A549 (cell line): ENCODE measurements around the gene PCARE.

ENCODE experiments used
- CTCF ChIP-seq: fragments of >200 bp; sonication (Bioruptor Twin); formaldehyde crosslinking; IDR thresholded peaks from 3 replicates; pipeline ENCODE4 v1.5.1; 2016
- E2F6 ChIP-seq: IDR thresholded peaks from 2 replicates; pipeline ENCODE4 v1.6.1; 2012; ENCODE audit warnings: low read depth, borderline replicate concordance
- EP300 ChIP-seq, 2 experiments: fragments of >200 bp; sonication (Bioruptor Twin); formaldehyde crosslinking; IDR thresholded peaks; 2 replicates in 1 of 2; 3 replicates in 1 of 2; pipeline ENCODE4 v1.6.1; 2016 to 2017
- ESRRA ChIP-seq: fragments of 150-350 bp; IDR thresholded peaks from 2 replicates; pipeline ENCODE4 v1.6.1; 2014; ENCODE audit warnings: mild to moderate bottlenecking, low read length, borderline replicate concordance
- FOSL2 ChIP-seq, 2 experiments: fragments of 450-650 bp in 1 of 2; fragments of >200 bp in 1 of 2; sonication (Bioruptor Twin) in 1 of 2; formaldehyde crosslinking; IDR thresholded peaks; 2 replicates each; pipeline versions ENCODE4 v1.5.0 to v1.6.1; 2016 to 2020; ENCODE audit warnings: mild to moderate bottlenecking in 1 of 2, moderate library complexity in 1 of 2
- HDAC2 ChIP-seq: fragments of 200-600 bp; sonication (generic); IDR thresholded peaks from 2 replicates; pipeline ENCODE4 v1.6.1; 2016
- MYC ChIP-seq: IDR thresholded peaks from 2 replicates; pipeline ENCODE4 v1.6.1; 2012; ENCODE audit warnings: mild to moderate bottlenecking, inconsistent platforms, low read length, improper control_type of control experiment, borderline replicate concordance
- PBX3 ChIP-seq: IDR thresholded peaks from 2 replicates; pipeline ENCODE4 v1.6.1; 2012
- POLR2A ChIP-seq: IDR thresholded peaks from 2 replicates; pipeline ENCODE4 v1.6.1; 2012; ENCODE audit warnings: mild to moderate bottlenecking, low read length
- RCOR1 ChIP-seq: fragments of 150-350 bp; IDR thresholded peaks from 2 replicates; pipeline ENCODE4 v1.6.1; 2014; ENCODE audit warnings: antibody characterized with exemption, low read length, low read depth
- RFX5 ChIP-seq: fragments of 450-650 bp; IDR thresholded peaks from 2 replicates; pipeline ENCODE4 v1.7.1; 2014; ENCODE audit warnings: antibody characterized with exemption, mild to moderate bottlenecking, moderate library complexity
- SREBF2 ChIP-seq: fragments of 450-650 bp; IDR thresholded peaks from 2 replicates; pipeline ENCODE4 v1.6.1; 2014; ENCODE audit warnings: mild to moderate bottlenecking, moderate library complexity

- TF ChIP-seq CTCF (no peak), HDAC2 (no peak), RFX5 (no peak), FOSL2 (IDR thresholded peaks at IDR 0.05) (no peak), FOSL2 (CRISPR knock-in tag; IDR thresholded peaks at IDR 0.05) (no peak), POLR2A (no peak), E2F6 (no peak), MYC (no peak), ESRRA (no peak), RCOR1 (no peak), PBX3 (no peak), EP300 (IDR thresholded peaks at IDR 0.05) (no peak), SREBF2 (no peak)
These were observed 8.0 kb downstream of the PCARE start for GRCh38 chr2:29066271-29066860.
